H1 (cell line): Measurements from ENCODE around the gene TLR1. TPM values are rescaled to one million over a fixed set of nuclear protein-coding genes. Genes with fewer than 3 reads are reported as not detected.
"Not testable (repeated sequence)": the region's sequence is repeated elsewhere in the genome, so short reads cannot be mapped to it uniquely, and the experiment has no call there.

Experiments used
- CTCF ChIA-PET: fragments of 300-600 bp; sonication (Branson Sonifier 250); formaldehyde crosslinking; loops from one replicate; lab custom pipeline; 2021; ENCODE audit not compliant: partially characterized antibody; lab: Charles Lee
- POLR2A ChIA-PET: fragments of 300-600 bp; sonication (Branson Sonifier 250); formaldehyde crosslinking; loops from one replicate; lab custom pipeline; 2021; ENCODE audit warnings: inconsistent platforms; ENCODE audit not compliant: partially characterized antibody; lab: Charles Lee
- DNase-seq, 2 experiments: peaks; one replicate each; pipeline versions ENCODE4 v3.0.0 to v3.0.0-alpha.2; 2010 to 2022; ENCODE audit warnings: low spot score in 2 of 2, low read depth in 1 of 2, mixed read lengths in 1 of 2
- FAIRE-seq: peaks from 2 replicates; lab custom pipeline; 2011; peaks lifted over from hg19 to GRCh38; lab: Jason Lieb, UNC
- H2AFZ ChIP-seq: 2 replicates; pipeline ENCODE4 v1.8.1; 2012; ENCODE audit warnings: low read length, inconsistent platforms
- H2AK5ac ChIP-seq: 2 replicates; pipeline ENCODE4 v1.6.1; 2013; ENCODE audit warnings: low read depth, low read length
- H2BK120ac ChIP-seq: replicated peaks from 2 replicates; pipeline ENCODE3; 2013; ENCODE audit warnings: low read depth, low read length, inconsistent platforms
- H2BK12ac ChIP-seq: 2 replicates; pipeline ENCODE4 v1.6.1; 2013; ENCODE audit warnings: low read depth, low read length
- H2BK15ac ChIP-seq: 2 replicates; pipeline ENCODE4 v1.6.1; 2013; ENCODE audit warnings: low read length
- H2BK20ac ChIP-seq: 2 replicates; pipeline ENCODE4 v1.6.1; 2013; ENCODE audit warnings: low read length
- H2BK5ac ChIP-seq: 2 replicates; pipeline ENCODE4 v1.6.1; 2013; ENCODE audit warnings: low read depth, low read length
- H3K14ac ChIP-seq: 2 replicates; pipeline ENCODE4 v1.6.1; 2013; ENCODE audit warnings: inconsistent platforms; ENCODE audit not compliant: insufficient read length
- H3K18ac ChIP-seq: 2 replicates; pipeline ENCODE4 v1.6.1; 2013; ENCODE audit warnings: low read length; ENCODE audit errors: extremely low read depth
- H3K23ac ChIP-seq: 2 replicates; pipeline ENCODE4 v1.6.1; 2013; ENCODE audit warnings: inconsistent platforms; ENCODE audit not compliant: insufficient read length
- H3K23me2 ChIP-seq: 2 replicates; pipeline ENCODE4 v1.6.1; 2013; ENCODE audit warnings: low read depth, low read length
- H3K27ac ChIP-seq: 2 replicates; pipeline ENCODE4 v1.6.1; 2011; ENCODE audit warnings: low read depth, low read length, inconsistent platforms
- H3K27me3 ChIP-seq, 4 experiments: replicated peaks in 1 of 4; 1 replicate in 1 of 4; 2 replicates in 3 of 4; pipeline versions ENCODE4 v1.6.1 to v1.8.1; 2011 to 2013; ENCODE audit warnings: low read length in 3 of 4, mild to moderate bottlenecking in 3 of 4, inconsistent platforms in 2 of 4, mixed read lengths in 2 of 4, moderate library complexity in 1 of 4; ENCODE audit not compliant: control insufficient read depth in 3 of 4, insufficient read depth in 3 of 4; ENCODE audit errors: extremely low read depth in 1 of 4
- H3K36me3 ChIP-seq, 4 experiments: 2 replicates each; pipeline versions ENCODE4 v1.6.1 to v1.8.1; 2011 to 2013; ENCODE audit warnings: mild to moderate bottlenecking in 4 of 4, low read length in 3 of 4, moderate library complexity in 2 of 4, control low read depth in 1 of 4, inconsistent platforms in 1 of 4; ENCODE audit not compliant: insufficient read depth in 4 of 4, control insufficient read depth in 2 of 4
- H3K4ac ChIP-seq: replicated peaks from 2 replicates; pipeline ENCODE3; 2013; ENCODE audit warnings: low read length, low read depth, mixed read lengths, inconsistent platforms; ENCODE audit not compliant: insufficient read length
- H3K4me1 ChIP-seq, 4 experiments: replicated peaks in 1 of 4; 1 replicate in 1 of 4; 2 replicates in 3 of 4; pipeline versions ENCODE4 v1.6.1 to v1.8.1; 2011 to 2013; ENCODE audit warnings: low read length in 3 of 4, inconsistent platforms in 2 of 4, mixed read lengths in 1 of 4; ENCODE audit not compliant: insufficient read depth in 4 of 4, control insufficient read depth in 3 of 4
- H3K4me2 ChIP-seq, 2 experiments: 2 replicates each; pipeline versions ENCODE4 v1.6.1 to v1.8.1; 2011 to 2013; ENCODE audit warnings: low read depth in 2 of 2, low read length in 2 of 2, control low read depth in 1 of 2, inconsistent platforms in 1 of 2, mild to moderate bottlenecking in 1 of 2; ENCODE audit not compliant: insufficient read depth in 1 of 2
- H3K4me3 ChIP-seq, 4 experiments: fragments of 200-600, 300-600 bp in 1 of 4; sonication (generic), shearing (Covaris generic), sonication (Bioruptor Twin) in 1 of 4; 2 replicates each; pipeline versions ENCODE4 v1.5.1 to v1.8.1; 2011 to 2016; ENCODE audit warnings: low read length in 4 of 4, low read depth in 3 of 4, control low read depth in 2 of 4, inconsistent platforms in 2 of 4, mild to moderate bottlenecking in 2 of 4, mixed read lengths in 1 of 4, moderate library complexity in 1 of 4; ENCODE audit not compliant: insufficient read depth in 2 of 4; ENCODE audit errors: extremely low read depth in 1 of 4
- H3K56ac ChIP-seq: replicated peaks from 2 replicates; pipeline ENCODE3; 2013; ENCODE audit warnings: low read depth, mild to moderate bottlenecking, mixed read lengths, low read length, inconsistent platforms; ENCODE audit not compliant: insufficient read length
- H3K79me1 ChIP-seq: 2 replicates; pipeline ENCODE4 v1.6.1; 2013; ENCODE audit warnings: low read depth, low read length, control low read depth
- H3K79me2 ChIP-seq, 2 experiments: 2 replicates each; pipeline versions ENCODE4 v1.6.1 to v1.8.1; 2012 to 2013; ENCODE audit warnings: low read length in 2 of 2, mild to moderate bottlenecking in 2 of 2, inconsistent platforms in 1 of 2; ENCODE audit not compliant: insufficient read depth in 2 of 2, control insufficient read depth in 1 of 2
- H3K9ac ChIP-seq, 4 experiments: replicated peaks in 1 of 4; 1 replicate in 1 of 4; 2 replicates in 3 of 4; pipeline versions ENCODE4 v1.6.1 to v1.8.1; 2011 to 2013; ENCODE audit warnings: low read depth in 3 of 4, low read length in 3 of 4, control low read depth in 2 of 4, mild to moderate bottlenecking in 2 of 4, moderate library complexity in 2 of 4, inconsistent platforms in 1 of 4; ENCODE audit errors: extremely low read depth in 1 of 4
- H3K9me3 ChIP-seq, 2 experiments: 2 replicates each; pipeline versions ENCODE4 v1.6.1 to v1.8.1; 2012 to 2013; ENCODE audit warnings: mild to moderate bottlenecking in 2 of 2, moderate library complexity in 2 of 2, control low read depth in 1 of 2, inconsistent platforms in 1 of 2, low read depth in 1 of 2, low read length in 1 of 2, mixed read lengths in 1 of 2; ENCODE audit not compliant: insufficient read depth in 2 of 2
- H4K20me1 ChIP-seq, 2 experiments: replicated peaks in 1 of 2; 2 replicates each; pipeline versions ENCODE3 to v1.8.1; 2011 to 2013; ENCODE audit warnings: inconsistent platforms in 2 of 2, low read length in 2 of 2, mild to moderate bottlenecking in 1 of 2; ENCODE audit not compliant: insufficient read depth in 2 of 2, control insufficient read depth in 1 of 2
- H4K5ac ChIP-seq: 2 replicates; pipeline ENCODE4 v1.6.1; 2013; ENCODE audit warnings: low read length, low read depth, mixed read lengths, inconsistent platforms; ENCODE audit not compliant: insufficient read length
- H4K8ac ChIP-seq: 2 replicates; pipeline ENCODE4 v1.8.0; 2013; ENCODE audit warnings: mild to moderate bottlenecking, moderate library complexity, low read length, inconsistent platforms; ENCODE audit not compliant: insufficient read depth; ENCODE audit errors: extremely low read depth
- H4K91ac ChIP-seq: replicated peaks from 2 replicates; pipeline ENCODE3; 2013; ENCODE audit warnings: low read length, mixed read lengths, inconsistent platforms; ENCODE audit not compliant: insufficient read length
- CEBPB ChIP-seq: IDR thresholded peaks from 2 replicates; pipeline ENCODE4 v1.6.1; 2012; ENCODE audit warnings: low read depth, low read length
- WGBS, 2 experiments: shearing (Covaris generic) in 1 of 2; methylation state at CpG; one replicate each; pipeline versions ENCODE4 v1.1.6 to v1.1.7; 2013 to 2015; ENCODE audit warnings: low lambda C conversion rate in 2 of 2, mixed read lengths in 2 of 2, inconsistent platforms in 1 of 2, low coverage in 1 of 2, missing lambda C conversion rate in 1 of 2; ENCODE audit not compliant: insufficient replicate concordance in 2 of 2, insufficient coverage in 1 of 2, insufficient read length in 1 of 2; ENCODE audit errors: extremely low coverage in 1 of 2, missing lambda C conversion rate in 1 of 2; 5-methylcytosine and 5-hydroxymethylcytosine counted together
- polyA plus RNA-seq, 7 experiments: library from polyadenylated mRNA; depleted of rRNA in 3 of 7; stranded (reverse) in 5 of 7; unstranded in 2 of 7; fragments of >200 nt in 5 of 7; fragments of 200-250 nt in 2 of 7; gene quantifications; 1 replicate in 5 of 7; 2 replicates in 1 of 7; 4 replicates in 1 of 7; pipeline versions ENCODE4 v1.2.1 to v1.2.3, GENCODE V29; 2011 to 2013; ENCODE audit warnings: missing spikeins in 2 of 7, mixed read lengths in 2 of 7
- total RNA-seq: library from RNA; stranded (reverse); fragmentation: NEBNext Ultra II Directional; extraction: Animal tissue kit (Norgen Biotek cat#: 25700); gene quantifications from 2 replicates; pipeline ENCODE4 v1.2.1, GENCODE V29; 2021

TLR1 gene
- total and polyA plus RNA-seq, 2 of the 8 experiments (the other 6 are each of a cell fraction or from before 2014, with no cell fraction given): not detected

DNA sequence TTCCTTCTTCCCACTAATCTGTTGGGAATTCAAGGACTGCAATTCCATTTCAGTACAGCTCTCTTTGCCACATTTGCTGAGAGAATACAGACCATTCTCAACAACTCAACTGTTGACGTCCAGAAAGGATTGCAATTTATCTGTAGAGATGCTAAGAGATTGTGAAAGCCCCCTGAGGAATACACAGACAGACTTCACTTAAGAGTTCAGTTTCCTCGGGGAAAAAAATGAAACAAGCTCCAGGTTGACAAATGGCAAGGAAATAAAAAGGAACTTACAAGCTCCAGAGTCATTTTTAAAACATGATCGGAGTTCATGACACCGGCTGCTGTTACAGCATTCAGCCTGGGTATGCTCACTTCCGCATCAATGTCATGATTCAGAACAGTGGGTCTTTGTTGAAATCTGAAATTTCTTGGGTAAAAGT, 35.6 kb downstream of the TLR1 start:
- CTCF ChIA-PET: interaction anchor here (4.4 to 8.0 kb wide), 2 partner anchors 10 to 13 kb away, joined by 32 to 77 read pairs; partner anchors contain the start of gene TLR10
- no peak overlapping the region for H2BK15ac ChIP-seq
- WGBS, 2 experiments: 89% methylated on average over 5 of the region's 5 CpGs; no CpG with 5 or more reads in 1 of the 2 experiments

GRCh38 chr4:38766940-38767339, 37.7 kb downstream of the TLR1 start:
- H3K56ac ChIP-seq, H3K9ac ChIP-seq, H4K8ac ChIP-seq, H4K5ac ChIP-seq, H3K18ac ChIP-seq, H3K23me2 ChIP-seq, H3K79me1 ChIP-seq, H2AK5ac ChIP-seq, H2AFZ ChIP-seq, H3K4ac ChIP-seq, FAIRE-seq, H2BK120ac ChIP-seq, H3K4me3 ChIP-seq, H3K79me2 ChIP-seq, H4K20me1 ChIP-seq, POLR2A ChIA-PET, H3K27me3 ChIP-seq, DNase-seq, H3K23ac ChIP-seq, H2BK20ac ChIP-seq, H3K9me3 ChIP-seq, H2BK5ac ChIP-seq, H3K36me3 ChIP-seq, H4K91ac ChIP-seq, H3K14ac ChIP-seq, H3K4me2 ChIP-seq, H3K27ac ChIP-seq, H3K4me1 ChIP-seq, H2BK12ac ChIP-seq, H2BK15ac ChIP-seq: not testable (repeated sequence)
- CTCF ChIA-PET: interaction anchor here (0.7 to 8.0 kb wide), 3 partner anchors 15 to 93 kb away, joined by 3 to 77 read pairs (median 15); partner anchors contain the start of gene TLR10
- 91% methylated on average over 2 of the region's 2 CpGs; no CpG with 5 or more reads in 1 of the 2 experiments for WGBS, 2 experiments

More for the DNA sequence above, 35.6 kb downstream of the TLR1 start:
- no peak for TF ChIP-seq CEBPB
- no peak overlapping the region for H3K14ac ChIP-seq
- no peak for FAIRE-seq
- no peak overlapping the region for H3K18ac ChIP-seq
- no peak overlapping the region for H3K4me3 ChIP-seq
- no peak overlapping the region for H2BK20ac ChIP-seq
- H3K23ac ChIP-seq: no peak overlapping the region
- no peaks in the 10 kb centered on the region for H3K4me1 ChIP-seq
- DNase-seq: no peak
- H4K5ac ChIP-seq: no peak overlapping the region
- H3K27me3 ChIP-seq: no peaks in the 10 kb centered on the region
- no peaks in the 10 kb centered on the region for H3K79me2 ChIP-seq
- H3K36me3 ChIP-seq: no peaks in the 10 kb centered on the region
- no peaks in the 10 kb centered on the region for H3K9me3 ChIP-seq
- H3K56ac ChIP-seq: no peak overlapping the region
- H2BK5ac ChIP-seq: no peak overlapping the region
- H3K23me2 ChIP-seq: no peaks in the 10 kb centered on the region
- no peak overlapping the region for H4K8ac ChIP-seq
- H3K4ac ChIP-seq: no peak overlapping the region
- no peak overlapping the region for H2BK12ac ChIP-seq
- H3K9ac ChIP-seq: no peak overlapping the region
- H3K27ac ChIP-seq: no peak overlapping the region
- H3K4me2 ChIP-seq: no peak overlapping the region
- H4K20me1 ChIP-seq: no peaks in the 10 kb centered on the region
- no peaks in the 10 kb centered on the region for H3K79me1 ChIP-seq
- no peak overlapping the region for H2AFZ ChIP-seq
- H2BK120ac ChIP-seq: no peak overlapping the region
- H2AK5ac ChIP-seq: no peak overlapping the region
- no peak overlapping the region for H4K91ac ChIP-seq
- POLR2A ChIA-PET: no interaction called here
